HepG2 (cell line): ENCODE measurements around the gene ACTR1A. TPM values are rescaled to one million over a fixed set of nuclear protein-coding genes. Genes with fewer than 3 reads are reported as not detected.

ENCODE experiments used
- ATF1 ChIP-seq: IDR thresholded peaks from 2 replicates; pipeline ENCODE4 v1.6.1; 2016; ENCODE audit warnings: mild to moderate bottlenecking, control low read depth
- HNF4G ChIP-seq, 2 experiments: sonication (generic) in 1 of 2; formaldehyde crosslinking in 1 of 2; IDR thresholded peaks; 2 replicates each; pipeline versions ENCODE4 v1.4.0 to v1.6.1; 2011 to 2020; ENCODE audit warnings: borderline replicate concordance in 2 of 2, low read depth in 2 of 2, mild to moderate bottlenecking in 2 of 2, low read length in 1 of 2, missing genetic modification reagents in 1 of 2, moderate library complexity in 1 of 2
- MED8 ChIP-seq: sonication (generic); formaldehyde crosslinking; IDR thresholded peaks from 2 replicates; pipeline ENCODE4 v1.8.1; 2023; ENCODE audit warnings: mild to moderate bottlenecking, missing genetic modification reagents; ENCODE audit not compliant: insufficient replicate concordance
- NFKB2 ChIP-seq: sonication (generic); formaldehyde crosslinking; IDR thresholded peaks from 2 replicates; pipeline ENCODE4 v1.4.0; 2020; ENCODE audit warnings: missing genetic modification reagents, borderline replicate concordance
- PCBP1 ChIP-seq: fragments of 200-400 bp; formaldehyde crosslinking; IDR thresholded peaks from 2 replicates; pipeline ENCODE4 v1.6.1; 2017; ENCODE audit warnings: mild to moderate bottlenecking, low read depth, low read length, borderline replicate concordance
- SMC3 ChIP-seq: IDR thresholded peaks from 2 replicates; pipeline ENCODE4 v1.6.1; 2011; ENCODE audit warnings: low read length, improper control_type of control experiment
- SNRNP70 ChIP-seq: fragments of 200-400 bp; formaldehyde crosslinking; IDR thresholded peaks from 2 replicates; pipeline ENCODE4 v1.6.1; 2017; ENCODE audit warnings: mild to moderate bottlenecking, low read depth, low read length, moderate library complexity
- TOE1 ChIP-seq: sonication (generic); formaldehyde crosslinking; IDR thresholded peaks from 2 replicates; pipeline ENCODE4 v1.4.0; 2020; ENCODE audit warnings: mild to moderate bottlenecking, missing genetic modification reagents
- U2AF1 ChIP-seq: fragments of 200-400 bp; formaldehyde crosslinking; optimal IDR thresholded peaks from 2 replicates; pipeline ENCODE3; 2017; ENCODE audit warnings: mild to moderate bottlenecking, low read depth, low read length
- ZNF160 ChIP-seq: sonication (generic); formaldehyde crosslinking; IDR thresholded peaks from 2 replicates; pipeline ENCODE4 v1.8.0; 2022; ENCODE audit warnings: mild to moderate bottlenecking, inconsistent platforms, missing genetic modification reagents
- ZNF350 ChIP-seq: sonication (generic); formaldehyde crosslinking; IDR thresholded peaks from 2 replicates; pipeline ENCODE4 v1.4.0; 2020; ENCODE audit warnings: mild to moderate bottlenecking, low read depth, missing genetic modification reagents, borderline replicate concordance
- ZNF431 ChIP-seq: sonication (generic); formaldehyde crosslinking; IDR thresholded peaks from 2 replicates; pipeline ENCODE4 v1.9.0; 2022; ENCODE audit warnings: missing genetic modification reagents, low read depth, mild to moderate bottlenecking, borderline replicate concordance
- ZNF547 ChIP-seq: sonication (generic); formaldehyde crosslinking; IDR thresholded peaks from 2 replicates; pipeline ENCODE4 v1.5.1; 2020; ENCODE audit warnings: mild to moderate bottlenecking, missing genetic modification reagents
- polyA plus RNA-seq, 8 experiments: library from polyadenylated mRNA; depleted of rRNA in 3 of 8; stranded (reverse) in 7 of 8; unstranded in 1 of 8; fragments of >200 nt; fragmentation: Illumina TruSeq in 4 of 8; extraction: Trizol in 4 of 8; gene quantifications; 2 replicates each; pipeline versions ENCODE4 v1.2.1 to v1.2.3, GENCODE V29; 2011 to 2016; ENCODE audit warnings: low read depth in 4 of 8, missing spikeins in 1 of 8, mixed read lengths in 1 of 8; ENCODE audit not compliant: insufficient read depth in 1 of 8
- total RNA-seq, 5 experiments: library from RNA; depleted of rRNA; stranded (reverse); fragments of >200 nt; fragmentation: Illumina TruSeq; extraction: Trizol; gene quantifications; 2 replicates each; pipeline ENCODE4 v1.2.3, GENCODE V29; 2016; ENCODE audit warnings: low read depth in 1 of 5
- TF ChIP-seq, protein P1 (sequence below): sonication (generic); formaldehyde crosslinking; IDR thresholded peaks from 2 replicates; pipeline ENCODE4 v1.4.0; 2020; ENCODE audit warnings: missing genetic modification reagents, mild to moderate bottlenecking, borderline replicate concordance
- TF ChIP-seq, protein P2 (sequence below): sonication (generic); formaldehyde crosslinking; IDR thresholded peaks from 2 replicates; pipeline ENCODE4 v1.5.0; 2020; ENCODE audit warnings: missing genetic modification reagents, mild to moderate bottlenecking, borderline replicate concordance
- TF ChIP-seq, protein P3 (sequence below): sonication (generic); formaldehyde crosslinking; IDR thresholded peaks from 2 replicates; pipeline ENCODE4 v1.4.0; 2020; ENCODE audit warnings: mild to moderate bottlenecking, missing genetic modification reagents
- TF ChIP-seq, protein P4 (sequence below): sonication (generic); formaldehyde crosslinking; IDR thresholded peaks from 2 replicates; pipeline ENCODE4 v1.4.0; 2020; ENCODE audit warnings: missing genetic modification reagents, mild to moderate bottlenecking, borderline replicate concordance
- TF ChIP-seq, protein P5 (sequence below): sonication (generic); formaldehyde crosslinking; IDR thresholded peaks from 2 replicates; pipeline ENCODE4 v1.5.0; 2020; ENCODE audit warnings: missing genetic modification reagents

ACTR1A gene
- total and polyA plus RNA-seq, 2 of the 13 experiments (the other 11 are each of a cell fraction or from before 2014, with no cell fraction given) = 59.6 to 62.8 TPM

DNA sequence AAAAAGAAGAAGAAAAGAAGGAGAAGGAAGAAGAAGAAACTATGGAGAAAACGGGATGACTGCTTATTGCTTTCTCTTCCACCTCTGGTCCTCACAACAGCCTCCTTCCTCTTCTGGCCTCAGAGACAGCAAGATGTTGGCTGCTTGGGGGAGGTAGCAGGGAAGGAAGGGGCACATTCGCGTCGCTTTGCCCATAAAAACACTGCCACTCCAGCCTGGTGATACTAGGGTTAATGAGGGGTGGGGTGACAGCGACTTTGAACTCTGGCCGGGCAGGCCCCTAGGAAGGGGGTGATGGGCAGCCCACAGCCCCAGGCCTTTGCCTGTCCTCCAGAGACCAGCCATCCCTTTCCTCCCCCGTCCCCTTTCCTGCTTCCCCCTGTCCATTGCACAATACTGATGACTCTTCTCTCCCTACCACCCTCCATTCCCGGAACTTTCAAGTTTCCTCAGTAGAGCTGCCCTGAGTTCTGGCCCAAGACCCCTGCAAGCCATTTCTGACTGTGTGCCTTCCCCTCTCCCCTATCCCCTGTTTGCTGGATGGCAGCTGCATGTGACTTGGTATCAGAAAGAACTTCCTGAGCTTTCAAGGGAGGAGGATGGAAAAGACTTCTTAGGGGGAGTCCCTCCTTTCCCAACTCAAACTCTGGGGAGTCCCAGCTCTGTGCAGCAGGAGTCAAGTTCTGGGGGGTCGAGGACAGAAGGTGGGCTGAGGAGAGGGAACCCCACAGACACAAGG, 67.9 kb downstream of the ACTR1A start (continued):
- TF ChIP-seq, protein P1, sequence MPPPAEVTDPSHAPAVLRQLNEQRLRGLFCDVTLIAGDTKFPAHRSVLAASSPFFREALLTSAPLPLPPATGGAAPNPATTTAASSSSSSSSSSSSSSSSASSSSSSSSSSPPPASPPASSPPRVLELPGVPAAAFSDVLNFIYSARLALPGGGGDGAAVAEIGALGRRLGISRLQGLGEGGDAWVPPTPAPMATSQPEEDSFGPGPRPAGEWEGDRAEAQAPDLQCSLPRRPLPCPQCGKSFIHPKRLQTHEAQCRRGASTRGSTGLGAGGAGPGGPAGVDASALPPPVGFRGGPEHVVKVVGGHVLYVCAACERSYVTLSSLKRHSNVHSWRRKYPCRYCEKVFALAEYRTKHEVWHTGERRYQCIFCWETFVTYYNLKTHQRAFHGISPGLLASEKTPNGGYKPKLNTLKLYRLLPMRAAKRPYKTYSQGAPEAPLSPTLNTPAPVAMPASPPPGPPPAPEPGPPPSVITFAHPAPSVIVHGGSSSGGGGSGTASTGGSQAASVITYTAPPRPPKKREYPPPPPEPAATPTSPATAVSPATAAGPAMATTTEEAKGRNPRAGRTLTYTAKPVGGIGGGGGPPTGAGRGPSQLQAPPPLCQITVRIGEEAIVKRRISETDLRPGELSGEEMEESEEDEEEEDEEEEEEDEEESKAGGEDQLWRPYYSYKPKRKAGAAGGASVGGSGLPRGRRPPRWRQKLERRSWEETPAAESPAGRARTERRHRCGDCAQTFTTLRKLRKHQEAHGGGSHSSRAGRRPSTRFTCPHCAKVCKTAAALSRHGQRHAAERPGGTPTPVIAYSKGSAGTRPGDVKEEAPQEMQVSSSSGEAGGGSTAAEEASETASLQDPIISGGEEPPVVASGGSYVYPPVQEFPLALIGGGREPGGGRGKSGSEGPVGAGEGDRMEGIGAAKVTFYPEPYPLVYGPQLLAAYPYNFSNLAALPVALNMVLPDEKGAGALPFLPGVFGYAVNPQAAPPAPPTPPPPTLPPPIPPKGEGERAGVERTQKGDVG = no peak
- TF ChIP-seq, protein P2, sequence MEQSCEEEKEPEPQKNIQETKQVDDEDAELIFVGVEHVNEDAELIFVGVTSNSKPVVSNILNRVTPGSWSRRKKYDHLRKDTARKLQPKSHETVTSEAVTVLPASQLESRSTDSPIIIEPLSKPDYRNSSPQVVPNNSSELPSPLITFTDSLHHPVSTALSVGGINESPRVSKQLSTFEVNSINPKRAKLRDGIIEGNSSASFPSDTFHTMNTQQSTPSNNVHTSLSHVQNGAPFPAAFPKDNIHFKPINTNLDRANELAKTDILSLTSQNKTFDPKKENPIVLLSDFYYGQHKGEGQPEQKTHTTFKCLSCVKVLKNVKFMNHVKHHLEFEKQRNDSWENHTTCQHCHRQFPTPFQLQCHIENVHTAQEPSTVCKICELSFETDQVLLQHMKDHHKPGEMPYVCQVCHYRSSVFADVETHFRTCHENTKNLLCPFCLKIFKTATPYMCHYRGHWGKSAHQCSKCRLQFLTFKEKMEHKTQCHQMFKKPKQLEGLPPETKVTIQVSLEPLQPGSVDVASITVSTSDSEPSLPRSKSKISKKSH (CRISPR knock-in tag) = no peak
- TF ChIP-seq U2AF1 (no peak), ZNF350 (CRISPR knock-in tag) (peak; percentile 47), HNF4G (IDR thresholded peaks at IDR 0.05; ENCODE audit: borderline replicate concordance, low read depth, low read length) (peak; percentile 94), HNF4G (CRISPR knock-in tag; IDR thresholded peaks at IDR 0.05; ENCODE audit: borderline replicate concordance, low read depth) (peak; percentile 48; the same call in 1 of the 2 replicates), ATF1 (no peak; the same call in 1 of the 2 replicates), TOE1 (CRISPR knock-in tag) (no peak), ZNF547 (CRISPR knock-in tag) (no peak), SNRNP70 (no peak), NFKB2 (CRISPR knock-in tag) (no peak), ZNF160 (CRISPR knock-in tag) (peak; percentile 66; the same call in 1 of the 2 replicates), MED8 (CRISPR knock-in tag) (no peak), SMC3 (0 out of 2 replicates have a peak, but pooled peaks have one; percentile 2), PCBP1 (0 out of 2 replicates have a peak, but pooled peaks have one; percentile 43), ZNF431 (CRISPR knock-in tag) (0 out of 2 replicates have a peak, but pooled peaks have one; percentile 24)
- TF ChIP-seq, protein P3, sequence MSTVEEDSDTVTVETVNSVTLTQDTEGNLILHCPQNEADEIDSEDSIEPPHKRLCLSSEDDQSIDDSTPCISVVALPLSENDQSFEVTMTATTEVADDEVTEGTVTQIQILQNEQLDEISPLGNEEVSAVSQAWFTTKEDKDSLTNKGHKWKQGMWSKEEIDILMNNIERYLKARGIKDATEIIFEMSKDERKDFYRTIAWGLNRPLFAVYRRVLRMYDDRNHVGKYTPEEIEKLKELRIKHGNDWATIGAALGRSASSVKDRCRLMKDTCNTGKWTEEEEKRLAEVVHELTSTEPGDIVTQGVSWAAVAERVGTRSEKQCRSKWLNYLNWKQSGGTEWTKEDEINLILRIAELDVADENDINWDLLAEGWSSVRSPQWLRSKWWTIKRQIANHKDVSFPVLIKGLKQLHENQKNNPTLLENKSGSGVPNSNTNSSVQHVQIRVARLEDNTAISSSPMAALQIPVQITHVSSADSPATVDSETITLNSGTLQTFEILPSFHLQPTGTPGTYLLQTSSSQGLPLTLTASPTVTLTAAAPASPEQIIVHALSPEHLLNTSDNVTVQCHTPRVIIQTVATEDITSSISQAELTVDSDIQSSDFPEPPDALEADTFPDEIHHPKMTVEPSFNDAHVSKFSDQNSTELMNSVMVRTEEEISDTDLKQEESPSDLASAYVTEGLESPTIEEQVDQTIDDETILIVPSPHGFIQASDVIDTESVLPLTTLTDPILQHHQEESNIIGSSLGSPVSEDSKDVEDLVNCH (CRISPR knock-in tag) = no peak
- TF ChIP-seq, protein P4, sequence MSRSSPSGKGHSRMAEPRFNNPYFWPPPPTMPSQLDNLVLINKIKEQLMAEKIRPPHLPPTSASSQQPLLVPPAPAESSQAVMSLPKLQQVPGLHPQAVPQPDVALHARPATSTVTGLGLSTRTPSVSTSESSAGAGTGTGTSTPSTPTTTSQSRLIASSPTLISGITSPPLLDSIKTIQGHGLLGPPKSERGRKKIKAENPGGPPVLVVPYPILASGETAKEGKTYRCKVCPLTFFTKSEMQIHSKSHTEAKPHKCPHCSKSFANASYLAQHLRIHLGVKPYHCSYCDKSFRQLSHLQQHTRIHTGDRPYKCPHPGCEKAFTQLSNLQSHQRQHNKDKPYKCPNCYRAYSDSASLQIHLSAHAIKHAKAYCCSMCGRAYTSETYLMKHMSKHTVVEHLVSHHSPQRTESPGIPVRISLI (CRISPR knock-in tag) = peak; percentile 79; the same call in 1 of the 2 replicates
- TF ChIP-seq, protein P5, sequence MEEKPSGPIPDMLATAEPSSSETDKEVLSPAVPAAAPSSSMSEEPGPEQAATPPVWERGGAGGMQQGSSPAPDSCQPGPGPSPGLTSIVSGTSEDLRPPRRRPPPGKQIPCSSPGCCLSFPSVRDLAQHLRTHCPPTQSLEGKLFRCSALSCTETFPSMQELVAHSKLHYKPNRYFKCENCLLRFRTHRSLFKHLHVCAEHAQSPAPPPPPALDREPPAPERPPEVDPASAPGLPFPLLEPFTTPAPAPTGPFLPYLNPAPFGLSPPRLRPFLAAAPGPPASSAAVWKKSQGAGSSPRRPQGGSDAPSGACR = no peak
